Measurements from ENCODE around the gene RNF222. TPM values are rescaled to one million over a fixed set of nuclear protein-coding genes. Genes with fewer than 3 reads are reported as not detected.
"Not testable (repeated sequence)": the region's sequence is repeated elsewhere in the genome, so short reads cannot be mapped to it uniquely, and the experiment has no call there.

RNF222 gene
- polyA plus RNA-seq, 1 experiment: not detected

DNA sequence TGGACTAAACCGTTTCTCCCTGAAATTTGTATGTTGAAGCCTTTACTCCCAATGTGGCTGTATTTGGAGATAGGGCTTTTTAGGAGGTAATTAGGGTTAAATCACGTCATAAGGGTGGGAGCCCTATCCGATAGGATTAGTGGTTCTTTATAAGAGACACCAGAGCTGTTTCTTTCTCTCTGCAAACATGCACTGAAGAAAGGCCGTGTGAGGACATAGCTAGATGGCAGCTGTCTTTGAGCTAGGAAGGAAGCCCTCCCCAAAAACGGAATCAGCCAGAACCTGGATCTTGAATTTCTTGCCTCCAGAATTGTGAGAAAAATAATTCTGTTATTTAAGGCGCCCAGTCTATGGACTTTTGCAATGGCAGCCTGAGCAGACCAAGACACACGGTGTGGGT lies 43.9 kb downstream of the RNF222 start:
- peaks cover 1% of the 10 kb centered on the region; the same call in 1 of the 2 replicates for H3K27me3 ChIP-seq (ENCODE audit: control insufficient read depth, insufficient read depth, low read length)
- DNase-seq (ENCODE audit: low read depth): no peak
- no peaks in the 10 kb centered on the region for H3K36me3 ChIP-seq (ENCODE audit: control insufficient read depth, insufficient read depth, low read length)
- ChIA-PET POLR2A (no interaction called here), CTCF (no interaction called here)
- no peak overlapping the region for H3K4me3 ChIP-seq (ENCODE audit: low read depth, low read length)
- TF ChIP-seq CTCF (IDR thresholded peaks at IDR 0.05; ENCODE audit: insufficient read depth, low read depth, low read length): no peak

- CTCF ChIA-PET: no interaction called here
- TF ChIP-seq CTCF (IDR thresholded peaks at IDR 0.05; ENCODE audit: insufficient read depth, low read depth, low read length): no peak
- Histone ChIP-seq H3K4me3 (ENCODE audit: low read depth, low read length) (no peak overlapping the region), H3K27me3 (ENCODE audit: control insufficient read depth, insufficient read depth, low read length) (peaks cover 10% of the 10 kb centered on the region), H3K36me3 (ENCODE audit: control insufficient read depth, insufficient read depth, low read length) (no peaks in the 10 kb centered on the region)
- POLR2A ChIA-PET: no interaction called here
- no peak for DNase-seq (ENCODE audit: low read depth)
Observed at GRCh38 chr17:8350339-8350738, 47.3 kb downstream of the RNF222 start.

DNA sequence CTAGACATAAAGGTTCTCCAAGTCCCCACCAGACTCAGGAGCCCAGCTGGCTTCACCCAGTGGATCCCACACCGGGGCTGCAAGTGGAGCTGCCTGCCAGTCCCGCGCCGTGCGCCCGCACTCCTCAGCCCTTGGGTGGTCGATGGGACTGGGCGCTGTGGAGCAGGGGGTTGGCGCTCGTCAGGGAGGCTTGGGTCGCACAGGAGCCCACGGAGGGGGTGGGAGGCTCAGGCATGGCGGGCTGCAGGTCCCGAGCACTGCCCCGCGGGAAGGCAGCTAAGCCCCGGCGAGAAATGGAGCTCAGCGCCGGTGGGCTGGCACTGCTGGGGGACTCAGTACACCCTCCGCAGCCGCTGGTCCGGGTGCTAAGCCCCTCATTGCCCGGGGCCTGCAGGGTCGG lies 50.6 kb downstream of the RNF222 start:
- H3K4me3 ChIP-seq (ENCODE audit: low read depth, low read length): not testable (repeated sequence)

DNA sequence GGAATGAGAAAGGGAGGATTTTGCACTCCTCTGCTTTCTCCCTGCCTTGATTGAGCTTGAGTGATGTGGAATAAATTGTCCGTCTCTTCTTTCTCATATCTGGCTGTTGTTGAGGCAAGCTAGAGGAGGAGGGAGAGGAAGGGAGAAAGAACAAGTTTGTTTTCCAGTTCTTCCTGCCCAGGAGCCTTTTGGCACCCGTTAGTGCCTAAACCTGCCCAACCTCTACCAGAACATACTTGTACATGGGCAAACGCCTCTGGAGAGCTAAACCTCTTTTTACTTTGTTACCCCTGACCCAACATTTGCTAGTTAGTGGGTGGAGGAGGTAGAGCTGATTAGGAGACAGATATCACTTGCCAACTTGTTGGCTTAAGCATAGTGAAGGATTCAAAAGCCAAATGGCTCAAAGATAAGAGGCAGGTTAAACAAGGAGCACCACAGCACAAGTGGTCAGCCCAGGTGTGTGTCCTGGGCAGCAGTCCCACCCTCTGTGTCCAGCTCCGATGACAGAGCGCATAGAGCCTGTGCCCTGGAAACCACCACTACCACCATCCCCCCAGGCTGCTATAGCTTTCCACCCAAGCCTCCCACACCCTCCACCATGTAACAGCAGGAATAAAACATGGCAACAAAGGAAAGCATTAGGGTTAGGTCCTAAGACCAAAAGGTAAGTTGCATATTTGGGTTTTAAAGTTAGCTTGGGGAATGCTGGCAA lies 51.5 kb downstream of the RNF222 start:
- DNase-seq (ENCODE audit: low read depth): no peak
- CTCF ChIA-PET: interaction anchor here (1.2 kb wide), 1 partner anchor 8 kb away, joined by 3 read pairs; no protein-coding TSS in a partner anchor
- peaks cover 10% of the 10 kb centered on the region for H3K27me3 ChIP-seq (ENCODE audit: control insufficient read depth, insufficient read depth, low read length)
- no peak for TF ChIP-seq CTCF (IDR thresholded peaks at IDR 0.05; ENCODE audit: insufficient read depth, low read depth, low read length)
- no peaks in the 10 kb centered on the region for H3K36me3 ChIP-seq (ENCODE audit: control insufficient read depth, insufficient read depth, low read length)
- POLR2A ChIA-PET: no interaction called here
- no peak overlapping the region for H3K4me3 ChIP-seq (ENCODE audit: low read depth, low read length)

More for the DNA sequence above, 50.6 kb downstream of the RNF222 start:
- POLR2A ChIA-PET; DNase-seq (ENCODE audit: low read depth); H3K36me3 ChIP-seq (ENCODE audit: control insufficient read depth, insufficient read depth, low read length): not testable (repeated sequence)
- peaks cover 10% of the 10 kb centered on the region for H3K27me3 ChIP-seq (ENCODE audit: control insufficient read depth, insufficient read depth, low read length)
- CTCF ChIA-PET: interaction anchor here (1.2 kb wide), 1 partner anchor 9 kb away, joined by 3 read pairs; no protein-coding TSS in a partner anchor

- no peak for TF ChIP-seq CTCF (IDR thresholded peaks at IDR 0.05; ENCODE audit: insufficient read depth, low read depth, low read length)
- no peaks in the 10 kb centered on the region for H3K36me3 ChIP-seq (ENCODE audit: control insufficient read depth, insufficient read depth, low read length)
- ChIA-PET POLR2A (no interaction called here), CTCF (interaction anchor here (1.2 kb wide), 1 partner anchor 10 kb away, joined by 4 read pairs; no protein-coding TSS in a partner anchor)
- peaks cover 9% of the 10 kb centered on the region for H3K27me3 ChIP-seq (ENCODE audit: control insufficient read depth, insufficient read depth, low read length)
- no peak overlapping the region for H3K4me3 ChIP-seq (ENCODE audit: low read depth, low read length)
- DNase-seq (ENCODE audit: low read depth): no peak
Observed at GRCh38 chr17:8345052-8345690, 52.5 kb downstream of the RNF222 start.

All from BJ (cell line).